ENCODE measurements around the gene CDH4. TPM values are rescaled to one million over a fixed set of nuclear protein-coding genes. Genes with fewer than 3 reads are reported as not detected.

Gene CDH4
- total and polyA plus RNA-seq, 2 of the 8 experiments (the other 6 are each of a cell fraction or from before 2014, with no cell fraction given), result 4.3 to 7.9 TPM

GRCh38 chr20:61379898-61380544 lies 128.0 kb downstream of the CDH4 start:
- Histone ChIP-seq H3K9ac (replicated peaks in 1 of 4; ENCODE audit: extremely low read depth in 1 of 4, low read depth in 3 of 4, low read length in 3 of 4) (no peak overlapping the region), H4K20me1 (replicated peaks in 1 of 2; ENCODE audit: control insufficient read depth in 1 of 2, insufficient read depth in 2 of 2, low read length in 2 of 2) (no peaks in the 10 kb centered on the region)
- WGBS, 2 experiments (ENCODE audit: extremely low coverage in 1 of 2, insufficient coverage in 1 of 2, insufficient read length in 1 of 2, insufficient replicate concordance in 2 of 2, low coverage in 1 of 2, low lambda C conversion rate in 2 of 2, missing lambda C conversion rate in 1 of 2), result 89% methylated on average over 6 of the region's 6 CpGs; no CpG with 5 or more reads in 1 of the 2 experiments
- TF ChIP-seq MAFK (IDR thresholded peaks at IDR 0.05; ENCODE audit: low read depth, low read length) (no peak), ATF2 (IDR thresholded peaks at IDR 0.05; ENCODE audit: low read length) (no peak), BRCA1 (IDR thresholded peaks at IDR 0.05; ENCODE audit: low read depth, low read length) (no peak), TAF7 (optimal IDR thresholded peaks at IDR 0.05; ENCODE audit: borderline replicate concordance, low read depth, low read length) (no peak), CEBPB (IDR thresholded peaks at IDR 0.05; ENCODE audit: low read depth, low read length) (no peak), EZH2 (IDR thresholded peaks at IDR 0.05; ENCODE audit: low read depth, low read length, severe bottlenecking) (no peak), GTF2F1 (IDR thresholded peaks at IDR 0.05; ENCODE audit: borderline replicate concordance, low read depth, low read length) (no peak), HDAC2 (IDR thresholded peaks at IDR 0.05; ENCODE audit: borderline replicate concordance in 1 of 2, low read depth in 2 of 2, low read length in 2 of 2) (no peak), ATF3 (IDR thresholded peaks at IDR 0.05; ENCODE audit: insufficient read depth, low read depth, low read length) (no peak)

More at GRCh38 chr20:61379898-61380544, 128.0 kb downstream of the CDH4 start:
- H3K56ac ChIP-seq (replicated peaks; ENCODE audit: insufficient read length, low read depth, low read length), result no peak overlapping the region
- H3K4me1 ChIP-seq (replicated peaks in 1 of 4; ENCODE audit: control insufficient read depth in 3 of 4, insufficient read depth in 4 of 4, low read length in 3 of 4), result peaks cover 0 to 3% (median 2%) of the 10 kb centered on the region in 4 experiments; a peak in 1 of 7 replicates
- no peak overlapping the region for H2BK120ac ChIP-seq (replicated peaks; ENCODE audit: low read depth, low read length)
- H3K14ac ChIP-seq (ENCODE audit: insufficient read length), result no peak overlapping the region
- DNase-seq (ENCODE audit: low read depth in 1 of 2, low spot score in 2 of 2) (no peak), FAIRE-seq (no peak)
- no peak overlapping the region for H3K18ac ChIP-seq (ENCODE audit: extremely low read depth, low read length)
- H3K4ac ChIP-seq (replicated peaks; ENCODE audit: insufficient read length, low read depth, low read length), result no peak overlapping the region
- no peak overlapping the region for H4K8ac ChIP-seq (ENCODE audit: extremely low read depth, insufficient read depth, low read length)
- no peaks in the 10 kb centered on the region; a peak in 2 of 7 replicates for H3K27me3 ChIP-seq (replicated peaks in 1 of 4; ENCODE audit: control insufficient read depth in 3 of 4, extremely low read depth in 1 of 4, insufficient read depth in 3 of 4, low read length in 3 of 4)
- no peak overlapping the region for H2BK5ac ChIP-seq (ENCODE audit: low read depth, low read length)
- no peaks in the 10 kb centered on the region for H3K36me3 ChIP-seq (ENCODE audit: control insufficient read depth in 2 of 4, insufficient read depth in 4 of 4, low read length in 3 of 4)
- no peak overlapping the region for H4K5ac ChIP-seq (ENCODE audit: insufficient read length, low read depth, low read length)
- H3K23ac ChIP-seq (ENCODE audit: insufficient read length), result no peak overlapping the region
- no peak overlapping the region for H2BK15ac ChIP-seq (ENCODE audit: low read length)
- no peaks in the 10 kb centered on the region for H3K79me1 ChIP-seq (ENCODE audit: low read depth, low read length)
- H4K91ac ChIP-seq (replicated peaks; ENCODE audit: insufficient read length, low read length), result no peak overlapping the region
- H3K79me2 ChIP-seq (ENCODE audit: control insufficient read depth in 1 of 2, insufficient read depth in 2 of 2, low read length in 2 of 2), result no peaks in the 10 kb centered on the region
- H2AFZ ChIP-seq (ENCODE audit: low read length), result no peak overlapping the region
- H3K23me2 ChIP-seq (ENCODE audit: low read depth, low read length), result peaks cover 10% of the 10 kb centered on the region; the same call in 1 of the 2 replicates
- no peak overlapping the region for H2BK12ac ChIP-seq (ENCODE audit: low read depth, low read length)
- POLR2A ChIA-PET (ENCODE audit: partially characterized antibody), result no interaction called here
- no peak overlapping the region for H2AK5ac ChIP-seq (ENCODE audit: low read depth, low read length)
- no peak overlapping the region for H3K4me3 ChIP-seq (ENCODE audit: extremely low read depth in 1 of 4, insufficient read depth in 2 of 4, low read depth in 3 of 4, low read length in 4 of 4)
- H3K4me2 ChIP-seq (ENCODE audit: insufficient read depth in 1 of 2, low read depth in 2 of 2, low read length in 2 of 2), result no peak overlapping the region
- H2BK20ac ChIP-seq (ENCODE audit: low read length), result no peak overlapping the region
- no peak overlapping the region for H3K27ac ChIP-seq (ENCODE audit: low read depth, low read length)
- H3K9me3 ChIP-seq (ENCODE audit: insufficient read depth in 2 of 2, low read depth in 1 of 2, low read length in 1 of 2), result peaks cover 12 to 14% of the 10 kb centered on the region in 2 experiments
- CTCF ChIA-PET (ENCODE audit: partially characterized antibody), result no interaction called here

All from H1 (cell line).